ENCODE measurements around the gene ANKRD33B. TPM values are rescaled to one million over a fixed set of nuclear protein-coding genes. Genes with fewer than 3 reads are reported as not detected.

ANKRD33B gene
- total RNA-seq, 1 donor from 2014 or later = 2.2 TPM

DNA sequence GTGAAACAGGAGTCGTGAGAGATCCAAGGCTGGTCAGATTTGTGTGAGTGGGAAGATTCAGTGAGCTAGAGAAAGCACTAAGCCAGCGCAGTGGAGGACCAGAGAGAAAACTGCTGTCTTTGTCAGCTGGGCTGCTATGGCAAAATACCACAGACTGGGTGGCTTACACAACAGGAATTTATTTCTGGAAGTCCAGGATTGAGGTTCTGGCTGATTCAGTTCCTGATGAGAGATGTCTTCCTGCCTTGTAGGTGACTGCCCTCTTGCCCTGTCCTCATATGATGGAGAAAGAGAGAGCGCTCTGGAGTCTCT lies 24.2 kb upstream of the ANKRD33B start:
- Histone ChIP-seq H3K4me1 (peaks cover 11% of the 10 kb centered on the region), H3K4me2 (no peak overlapping the region), H3F3A (ENCODE audit: low read depth) (no peaks in the 10 kb centered on the region), H3K9ac (no peak overlapping the region), H3K27me3 (no peaks in the 10 kb centered on the region), H4K20me1 (ENCODE audit: low read depth) (no peaks in the 10 kb centered on the region), H3K79me2 (ENCODE audit: low read depth) (no peaks in the 10 kb centered on the region), H3K27ac (no peak overlapping the region), H3K9me3 (ENCODE audit: low read depth) (no peaks in the 10 kb centered on the region), H3K4me3 (no peak overlapping the region), H3K36me3 (no peaks in the 10 kb centered on the region), H2AFZ (replicated peaks) (no peak overlapping the region)
- H3K36me3 Mint-ChIP-seq = no peaks in the 10 kb centered on the region
- no peak overlapping the region for H3K4me3 Mint-ChIP-seq
- H3K27ac Mint-ChIP-seq = no peak overlapping the region
- H3K27me3 Mint-ChIP-seq (ENCODE audit: insufficient read depth, low read depth) = peaks cover 7% of the 10 kb centered on the region
- H3K4me1 Mint-ChIP-seq = peaks cover 7% of the 10 kb centered on the region
- H3K9me3 Mint-ChIP-seq = no peaks in the 10 kb centered on the region
- DNase-seq (ENCODE audit: low spot score) = no peak
- TF ChIP-seq EZH2phosphoT487 (IDR thresholded peaks at IDR 0.05) = no peak
- no peak for TF ChIP-seq EZH2 (IDR thresholded peaks at IDR 0.05)
- TF ChIP-seq, protein P1, sequence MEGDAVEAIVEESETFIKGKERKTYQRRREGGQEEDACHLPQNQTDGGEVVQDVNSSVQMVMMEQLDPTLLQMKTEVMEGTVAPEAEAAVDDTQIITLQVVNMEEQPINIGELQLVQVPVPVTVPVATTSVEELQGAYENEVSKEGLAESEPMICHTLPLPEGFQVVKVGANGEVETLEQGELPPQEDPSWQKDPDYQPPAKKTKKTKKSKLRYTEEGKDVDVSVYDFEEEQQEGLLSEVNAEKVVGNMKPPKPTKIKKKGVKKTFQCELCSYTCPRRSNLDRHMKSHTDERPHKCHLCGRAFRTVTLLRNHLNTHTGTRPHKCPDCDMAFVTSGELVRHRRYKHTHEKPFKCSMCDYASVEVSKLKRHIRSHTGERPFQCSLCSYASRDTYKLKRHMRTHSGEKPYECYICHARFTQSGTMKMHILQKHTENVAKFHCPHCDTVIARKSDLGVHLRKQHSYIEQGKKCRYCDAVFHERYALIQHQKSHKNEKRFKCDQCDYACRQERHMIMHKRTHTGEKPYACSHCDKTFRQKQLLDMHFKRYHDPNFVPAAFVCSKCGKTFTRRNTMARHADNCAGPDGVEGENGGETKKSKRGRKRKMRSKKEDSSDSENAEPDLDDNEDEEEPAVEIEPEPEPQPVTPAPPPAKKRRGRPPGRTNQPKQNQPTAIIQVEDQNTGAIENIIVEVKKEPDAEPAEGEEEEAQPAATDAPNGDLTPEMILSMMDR (IDR thresholded peaks at IDR 0.05) = no peak

DNA sequence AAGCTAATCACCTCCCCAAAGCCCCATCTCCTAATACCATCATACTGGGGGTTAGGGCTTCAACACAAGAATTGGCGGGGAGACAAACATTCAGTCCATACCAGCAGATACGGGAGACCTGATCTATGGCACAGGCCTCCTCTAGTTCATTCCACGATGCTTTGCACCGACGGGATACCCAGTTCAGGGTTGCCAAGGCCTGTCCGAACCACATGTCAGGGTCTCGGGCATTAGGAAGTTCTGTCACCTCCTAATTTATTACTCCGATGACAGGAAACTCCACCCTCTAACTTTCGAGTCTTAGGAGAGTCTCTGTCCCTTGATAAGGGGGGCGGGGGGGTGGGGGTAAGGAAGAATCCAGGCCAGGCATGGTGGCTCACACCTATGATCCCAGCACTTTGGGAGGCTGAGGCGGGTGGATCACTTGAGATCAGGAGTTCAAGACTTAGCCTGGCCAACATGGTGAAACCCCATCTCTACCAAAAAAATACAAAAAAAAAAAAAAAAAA lies 23.8 kb upstream of the ANKRD33B start:
- no peak overlapping the region for H3K27ac Mint-ChIP-seq
- H3K9me3 Mint-ChIP-seq = no peaks in the 10 kb centered on the region
- no peak overlapping the region for H3K27ac ChIP-seq

DNA sequence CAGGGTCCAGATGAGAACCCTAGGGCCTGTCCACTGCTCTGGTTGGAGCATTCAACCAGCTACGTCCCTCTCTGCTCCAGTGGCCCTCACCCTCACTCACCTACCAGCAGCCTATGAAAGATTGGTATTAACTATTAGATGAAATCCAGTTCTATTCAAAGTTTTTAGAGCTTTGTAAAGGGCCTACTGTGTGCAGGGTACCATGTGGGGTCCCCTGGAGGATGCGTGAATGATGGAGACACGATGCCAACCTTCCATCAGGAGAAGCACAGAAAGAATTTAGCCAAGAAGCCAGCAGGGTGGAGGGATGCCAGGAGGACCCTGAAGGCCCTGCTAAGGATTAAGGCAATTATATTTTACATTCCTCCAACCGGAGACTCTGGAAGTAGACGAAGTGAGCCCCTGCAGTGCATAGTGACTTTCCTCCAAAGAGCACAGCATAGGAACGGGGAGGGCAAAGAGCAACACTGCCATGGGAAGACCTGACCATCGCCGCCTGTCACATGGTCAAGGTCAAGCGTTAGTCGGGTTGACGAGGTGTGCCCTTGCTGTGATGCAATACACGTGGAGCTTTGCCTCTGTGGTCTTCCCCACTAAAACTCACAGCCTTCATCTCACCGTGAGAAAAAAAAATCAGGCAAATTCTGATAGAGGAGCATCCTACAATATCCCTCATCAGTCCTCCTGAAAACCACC lies 22.8 kb upstream of the ANKRD33B start:
- H3K79me2 ChIP-seq (ENCODE audit: low read depth) = no peaks in the 10 kb centered on the region
- peaks cover 7% of the 10 kb centered on the region for H3K4me1 Mint-ChIP-seq
- TF ChIP-seq EZH2phosphoT487 (IDR thresholded peaks at IDR 0.05) (no peak), EZH2 (IDR thresholded peaks at IDR 0.05) (no peak)
- TF ChIP-seq, protein P1 (IDR thresholded peaks at IDR 0.05) = no peak
- no peak overlapping the region for H3K9ac ChIP-seq
- no peaks in the 10 kb centered on the region for H3K36me3 Mint-ChIP-seq
- H4K20me1 ChIP-seq (ENCODE audit: low read depth) = no peaks in the 10 kb centered on the region
- peaks cover 11% of the 10 kb centered on the region for H3K4me1 ChIP-seq
- no peak overlapping the region for H3K4me3 Mint-ChIP-seq
- no peak overlapping the region for H3K27ac Mint-ChIP-seq
- H3K36me3 ChIP-seq = no peaks in the 10 kb centered on the region
- no peak overlapping the region for H3K4me2 ChIP-seq
- peaks cover 7% of the 10 kb centered on the region for H3K27me3 Mint-ChIP-seq (ENCODE audit: insufficient read depth, low read depth)
- no peaks in the 10 kb centered on the region for H3K27me3 ChIP-seq
- H3K27ac ChIP-seq = no peak overlapping the region
- H3K4me3 ChIP-seq = no peak overlapping the region
- no peak for DNase-seq (ENCODE audit: low spot score)
- H2AFZ ChIP-seq (replicated peaks) = no peak overlapping the region
- H3K9me3 ChIP-seq (ENCODE audit: low read depth) = no peaks in the 10 kb centered on the region
- H3K9me3 Mint-ChIP-seq = no peaks in the 10 kb centered on the region
- H3F3A ChIP-seq (ENCODE audit: low read depth) = peaks cover 3% of the 10 kb centered on the region

More for the DNA sequence above, 23.8 kb upstream of the ANKRD33B start:
- TF ChIP-seq, protein P1 (IDR thresholded peaks at IDR 0.05) = no peak
- no peak for TF ChIP-seq EZH2phosphoT487 (IDR thresholded peaks at IDR 0.05)
- TF ChIP-seq EZH2 (IDR thresholded peaks at IDR 0.05) = no peak
- no peak overlapping the region for H3K4me3 ChIP-seq
- H4K20me1 ChIP-seq (ENCODE audit: low read depth) = no peaks in the 10 kb centered on the region
- no peak overlapping the region for H3K9ac ChIP-seq
- H3K79me2 ChIP-seq (ENCODE audit: low read depth) = no peaks in the 10 kb centered on the region
- Mint-ChIP-seq H3K4me1 (peaks cover 7% of the 10 kb centered on the region), H3K4me3 (no peak overlapping the region), H3K27me3 (ENCODE audit: insufficient read depth, low read depth) (peaks cover 7% of the 10 kb centered on the region), H3K36me3 (no peaks in the 10 kb centered on the region)
- no peaks in the 10 kb centered on the region for H3K27me3 ChIP-seq
- H3K4me1 ChIP-seq = peaks cover 11% of the 10 kb centered on the region
- H3K9me3 ChIP-seq (ENCODE audit: low read depth) = no peaks in the 10 kb centered on the region
- H3K4me2 ChIP-seq = no peak overlapping the region
- no peak overlapping the region for H2AFZ ChIP-seq (replicated peaks)
- no peaks in the 10 kb centered on the region for H3K36me3 ChIP-seq
- DNase-seq (ENCODE audit: low spot score) = no peak
- H3F3A ChIP-seq (ENCODE audit: low read depth) = no peaks in the 10 kb centered on the region

Data from neural progenitor cell (in vitro differentiated cells).